ENCODE data around the gene MT1M. TPM values are rescaled to one million over a fixed set of nuclear protein-coding genes. Genes with fewer than 3 reads are reported as not detected.
"Not testable (repeated sequence)": the region's sequence is repeated elsewhere in the genome, so short reads cannot be mapped to it uniquely, and the experiment has no call there.

The MT1M gene
- 0.08 TPM for polyA plus RNA-seq (2013, experiment 1 of 2)
- not detected for polyA plus RNA-seq (2013, experiment 2 of 2)

- under 1% methylated on average over 44 of the region's 61 CpGs for WGBS
- no peak within 1 kb of the TSS for H3K4ac ChIP-seq (ENCODE audit: low read depth in 1 of 2, low read length in 2 of 2)
Observed at GRCh38 chr16:56632156-56632847, at the start of gene MT1M. MT1M (plus strand) TSS chr16:56632659; CDS start chr16:56632732, 73 bp downstream.

GRCh38 chr16:56582911-56583310, 49.5 kb upstream of the MT1M start:
- not testable (repeated sequence) for H3K9ac ChIP-seq (ENCODE audit: low read length); H3K4me1 ChIP-seq (ENCODE audit: control insufficient read depth, insufficient read depth, low read depth, low read length); H3K27ac ChIP-seq (ENCODE audit: low read length, poor library complexity, severe bottlenecking); H3K18ac ChIP-seq (ENCODE audit: low read depth in 1 of 2, low read length in 2 of 2); H2AK5ac ChIP-seq (ENCODE audit: low read length, severe bottlenecking); H2BK12ac ChIP-seq (ENCODE audit: low read length in 2 of 2); H3K23ac ChIP-seq (ENCODE audit: low read length in 2 of 2); H3K36me3 ChIP-seq (ENCODE audit: control insufficient read depth in 1 of 2, insufficient read depth in 2 of 2, low read depth in 1 of 2, low read length in 2 of 2); H3K4me3 ChIP-seq (ENCODE audit: insufficient read depth in 1 of 2, low read depth in 1 of 2, low read length in 2 of 2); H2AFZ ChIP-seq (ENCODE audit: low read depth, low read length); H3K14ac ChIP-seq (ENCODE audit: low read length in 2 of 2); H2BK15ac ChIP-seq (ENCODE audit: low read depth, poor library complexity, severe bottlenecking); H4K8ac ChIP-seq (ENCODE audit: low read length); H3K4me2 ChIP-seq (ENCODE audit: low read length, poor library complexity, severe bottlenecking); H2BK5ac ChIP-seq (ENCODE audit: low read depth, low read length, poor library complexity, severe bottlenecking); DNase-seq; H3K4ac ChIP-seq (ENCODE audit: low read depth in 1 of 2, low read length in 2 of 2); H2BK120ac ChIP-seq (ENCODE audit: low read depth, low read length); H4K91ac ChIP-seq (ENCODE audit: low read length); H3K9me3 ChIP-seq (ENCODE audit: control insufficient read depth, low read length); H3K79me1 ChIP-seq (replicated peaks; ENCODE audit: low read length, poor library complexity, severe bottlenecking)
- H3K27me3 ChIP-seq (ENCODE audit: control insufficient read depth in 1 of 2, insufficient read depth in 1 of 2, low read length in 2 of 2): peaks cover 36 to 40% of the 10 kb centered on the region in 2 experiments
- 100% methylated on average over 2 of the region's 2 CpGs for WGBS

More at GRCh38 chr16:56632156-56632847, at the start of gene MT1M:
- H3K14ac ChIP-seq (ENCODE audit: low read length in 2 of 2): no peak within 1 kb of the TSS
- peak; percentile 30 for DNase-seq
- H3K18ac ChIP-seq (ENCODE audit: low read depth in 1 of 2, low read length in 2 of 2): no peak within 1 kb of the TSS
- H2AK5ac ChIP-seq (ENCODE audit: low read length, severe bottlenecking): no peak within 1 kb of the TSS
- no peaks in the 10 kb centered on the region for H3K9me3 ChIP-seq (ENCODE audit: control insufficient read depth, low read length)
- no peak within 1 kb of the TSS for H4K8ac ChIP-seq (ENCODE audit: low read length)
- H3K4me3 ChIP-seq (ENCODE audit: insufficient read depth in 1 of 2, low read depth in 1 of 2, low read length in 2 of 2): peak within 1 kb of the TSS; percentile 52 to 75
- no peak within 1 kb of the TSS for H4K91ac ChIP-seq (ENCODE audit: low read length)
- peak within 1 kb of the TSS in 1 of 2 experiments; percentile 96 for H3K23ac ChIP-seq (ENCODE audit: low read length in 2 of 2)
- H2BK5ac ChIP-seq (ENCODE audit: low read depth, low read length, poor library complexity, severe bottlenecking): no peak within 1 kb of the TSS
- H2BK15ac ChIP-seq (ENCODE audit: low read depth, poor library complexity, severe bottlenecking): no peak within 1 kb of the TSS
- H3K27ac ChIP-seq (ENCODE audit: low read length, poor library complexity, severe bottlenecking): no peak within 1 kb of the TSS
- no peak within 1 kb of the TSS for H2BK12ac ChIP-seq (ENCODE audit: low read length in 2 of 2)
- peak within 1 kb of the TSS; percentile 31 for H2AFZ ChIP-seq (ENCODE audit: low read depth, low read length)
- H3K4me1 ChIP-seq (ENCODE audit: control insufficient read depth, insufficient read depth, low read depth, low read length): peaks cover 17% of the 10 kb centered on the region
- H3K36me3 ChIP-seq (ENCODE audit: control insufficient read depth in 1 of 2, insufficient read depth in 2 of 2, low read depth in 1 of 2, low read length in 2 of 2): no peaks in the 10 kb centered on the region
- peaks cover 10 to 53% of the 10 kb centered on the region in 2 experiments for H3K27me3 ChIP-seq (ENCODE audit: control insufficient read depth in 1 of 2, insufficient read depth in 1 of 2, low read length in 2 of 2)
- H3K79me1 ChIP-seq (replicated peaks; ENCODE audit: low read length, poor library complexity, severe bottlenecking): no peaks in the 10 kb centered on the region
- peak within 1 kb of the TSS; percentile 75 for H3K9ac ChIP-seq (ENCODE audit: low read length)
- H3K4me2 ChIP-seq (ENCODE audit: low read length, poor library complexity, severe bottlenecking): peak within 1 kb of the TSS; percentile 80
- H2BK120ac ChIP-seq (ENCODE audit: low read depth, low read length): no peak within 1 kb of the TSS

DNA sequence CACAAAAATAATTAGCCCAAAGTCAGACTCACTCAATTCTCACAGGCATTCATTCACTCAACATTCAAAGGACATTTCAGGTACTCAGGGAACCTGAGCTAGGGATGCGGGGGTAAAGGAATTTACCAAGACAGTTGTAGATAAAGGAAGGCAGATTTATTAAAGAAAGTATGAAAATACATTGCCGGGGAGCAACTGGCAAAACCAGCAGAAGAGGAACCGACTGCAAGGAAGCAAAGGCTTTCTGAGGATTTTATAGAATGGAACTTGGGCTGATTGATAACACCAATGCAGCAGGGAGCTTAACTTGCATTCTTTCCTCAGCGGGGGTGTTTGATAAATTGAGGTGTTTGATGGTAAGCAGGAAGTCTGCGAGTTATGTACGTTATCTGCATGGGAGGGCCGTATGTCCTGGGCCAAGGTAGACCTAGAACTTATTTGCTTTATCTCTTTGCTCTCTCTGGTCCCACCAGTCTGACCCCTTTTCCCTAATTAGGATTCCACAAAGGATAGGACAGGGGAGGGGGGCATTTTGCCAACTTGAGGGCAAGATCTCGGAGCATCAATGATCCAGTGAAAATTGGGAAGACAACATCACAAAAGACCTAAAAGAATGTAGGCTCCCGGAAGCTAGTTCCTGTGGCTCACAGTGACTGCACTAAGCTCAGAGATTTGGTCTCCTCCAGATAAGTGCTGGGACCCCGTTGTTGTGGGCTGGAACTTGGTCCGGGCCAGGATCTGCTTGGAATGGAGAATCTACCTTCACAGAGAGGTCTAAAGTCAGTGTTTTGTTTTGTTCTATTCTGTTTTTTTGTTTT, 48.9 kb upstream of the MT1M start:
- Histone ChIP-seq H2BK5ac (ENCODE audit: low read depth, low read length, poor library complexity, severe bottlenecking) (no peak overlapping the region), H3K36me3 (ENCODE audit: control insufficient read depth in 1 of 2, insufficient read depth in 2 of 2, low read depth in 1 of 2, low read length in 2 of 2) (no peaks in the 10 kb centered on the region), H2AFZ (ENCODE audit: low read depth, low read length) (no peak overlapping the region), H2AK5ac (ENCODE audit: low read length, severe bottlenecking) (no peak overlapping the region), H2BK12ac (ENCODE audit: low read length in 2 of 2) (no peak overlapping the region), H3K79me1 (replicated peaks; ENCODE audit: low read length, poor library complexity, severe bottlenecking) (no peaks in the 10 kb centered on the region), H3K4me1 (ENCODE audit: control insufficient read depth, insufficient read depth, low read depth, low read length) (no peaks in the 10 kb centered on the region), H3K4me3 (ENCODE audit: insufficient read depth in 1 of 2, low read depth in 1 of 2, low read length in 2 of 2) (no peak overlapping the region), H3K27ac (ENCODE audit: low read length, poor library complexity, severe bottlenecking) (no peak overlapping the region), H3K4ac (ENCODE audit: low read depth in 1 of 2, low read length in 2 of 2) (no peak overlapping the region), H3K23ac (ENCODE audit: low read length in 2 of 2) (no peak overlapping the region), H3K14ac (ENCODE audit: low read length in 2 of 2) (no peak overlapping the region), H4K91ac (ENCODE audit: low read length) (no peak overlapping the region), H3K18ac (ENCODE audit: low read depth in 1 of 2, low read length in 2 of 2) (no peak overlapping the region), H3K9ac (ENCODE audit: low read length) (no peak overlapping the region), H3K9me3 (ENCODE audit: control insufficient read depth, low read length) (no peaks in the 10 kb centered on the region), H3K27me3 (ENCODE audit: control insufficient read depth in 1 of 2, insufficient read depth in 1 of 2, low read length in 2 of 2) (peaks cover 43 to 46% of the 10 kb centered on the region in 2 experiments), H3K4me2 (ENCODE audit: low read length, poor library complexity, severe bottlenecking) (no peak overlapping the region), H2BK15ac (ENCODE audit: low read depth, poor library complexity, severe bottlenecking) (no peak overlapping the region), H4K8ac (ENCODE audit: low read length) (no peak overlapping the region), H2BK120ac (ENCODE audit: low read depth, low read length) (no peak overlapping the region)
- 68% methylated on average over 9 of the region's 11 CpGs for WGBS
- no peak for DNase-seq

DNA sequence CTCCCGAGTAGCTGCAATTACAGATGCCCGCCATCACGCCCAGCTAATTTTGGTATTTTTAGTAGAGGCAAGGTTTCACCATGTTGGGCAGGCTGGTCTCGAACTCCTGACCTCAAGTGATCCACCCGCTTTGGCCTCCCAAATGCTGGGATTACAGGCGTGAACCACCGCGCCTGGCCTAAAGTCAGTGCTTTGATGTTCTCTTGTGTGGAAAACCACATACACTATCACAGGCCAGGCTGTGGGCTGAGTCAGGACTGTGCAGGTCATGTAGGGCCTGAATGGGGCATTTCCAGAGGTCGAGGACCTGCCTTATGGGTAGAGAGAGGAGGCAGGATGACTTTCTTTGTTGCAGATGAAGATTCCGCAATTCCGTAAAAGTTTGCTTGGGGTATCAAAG, 48.2 kb upstream of the MT1M start:
- no peaks in the 10 kb centered on the region for H3K36me3 ChIP-seq (ENCODE audit: control insufficient read depth in 1 of 2, insufficient read depth in 2 of 2, low read depth in 1 of 2, low read length in 2 of 2)
- H2AFZ ChIP-seq (ENCODE audit: low read depth, low read length): no peak overlapping the region
- no peak overlapping the region for H3K4me3 ChIP-seq (ENCODE audit: insufficient read depth in 1 of 2, low read depth in 1 of 2, low read length in 2 of 2)
- H3K27ac ChIP-seq (ENCODE audit: low read length, poor library complexity, severe bottlenecking): no peak overlapping the region
- H3K9ac ChIP-seq (ENCODE audit: low read length): no peak overlapping the region
- no peak overlapping the region for H3K14ac ChIP-seq (ENCODE audit: low read length in 2 of 2)
- H3K79me1 ChIP-seq (replicated peaks; ENCODE audit: low read length, poor library complexity, severe bottlenecking): no peaks in the 10 kb centered on the region
- H3K18ac ChIP-seq (ENCODE audit: low read depth in 1 of 2, low read length in 2 of 2): no peak overlapping the region
- no peak overlapping the region for H2AK5ac ChIP-seq (ENCODE audit: low read length, severe bottlenecking)
- peaks cover 48 to 53% of the 10 kb centered on the region in 2 experiments for H3K27me3 ChIP-seq (ENCODE audit: control insufficient read depth in 1 of 2, insufficient read depth in 1 of 2, low read length in 2 of 2)
- no peak for DNase-seq
- H4K8ac ChIP-seq (ENCODE audit: low read length): no peak overlapping the region
- no peaks in the 10 kb centered on the region for H3K9me3 ChIP-seq (ENCODE audit: control insufficient read depth, low read length)
- peaks cover 3% of the 10 kb centered on the region for H3K4me1 ChIP-seq (ENCODE audit: control insufficient read depth, insufficient read depth, low read depth, low read length)
- H2BK15ac ChIP-seq (ENCODE audit: low read depth, poor library complexity, severe bottlenecking): no peak overlapping the region
- H2BK5ac ChIP-seq (ENCODE audit: low read depth, low read length, poor library complexity, severe bottlenecking): no peak overlapping the region
- H2BK12ac ChIP-seq (ENCODE audit: low read length in 2 of 2): no peak overlapping the region
- H3K4me2 ChIP-seq (ENCODE audit: low read length, poor library complexity, severe bottlenecking): no peak overlapping the region
- no peak overlapping the region for H2BK120ac ChIP-seq (ENCODE audit: low read depth, low read length)
- no peak overlapping the region for H3K4ac ChIP-seq (ENCODE audit: low read depth in 1 of 2, low read length in 2 of 2)
- WGBS: 81% methylated on average over 11 of the region's 11 CpGs
- no peak overlapping the region for H3K23ac ChIP-seq (ENCODE audit: low read length in 2 of 2)
- no peak overlapping the region for H4K91ac ChIP-seq (ENCODE audit: low read length)

All from mesenchymal stem cell (in vitro differentiated cells and primary cell).